C4-2B (cell line): ENCODE results near the gene TTBK2.

Experiments used
- CTCF ChIP-seq: fragments of 450-650 bp; conservative IDR thresholded peaks from 2 replicates; pipeline ENCODE4 v1.5.1; 2017; ENCODE audit warnings: mild to moderate bottlenecking
- ZFX ChIP-seq: fragments of 450-650 bp; IDR thresholded peaks from 2 replicates; pipeline ENCODE4 v1.6.1; 2017

DNA sequence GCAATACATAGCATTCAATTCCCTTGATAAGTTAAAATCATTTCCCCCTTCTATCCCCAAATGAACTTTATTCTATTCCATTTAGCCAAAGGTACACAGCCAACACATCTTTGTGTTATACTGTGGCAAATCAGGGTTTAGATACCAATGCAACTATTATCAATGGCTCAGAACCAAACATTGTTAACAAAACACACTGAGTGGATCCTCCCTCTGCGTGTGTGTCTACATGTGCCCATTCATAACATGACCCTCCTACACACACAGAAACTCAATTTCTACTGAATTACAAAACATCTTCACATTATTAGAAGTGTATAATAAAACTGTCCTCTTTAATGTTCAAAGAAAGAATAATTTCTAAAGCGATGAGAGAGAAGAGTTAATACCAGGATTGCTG lies 1.3 kb downstream of the TTBK2 start:
- no peak for TF ChIP-seq CTCF
- no peak for TF ChIP-seq ZFX
